Measurements from ENCODE around the gene CCDC110. TPM values are rescaled to one million over a fixed set of nuclear protein-coding genes. Genes with fewer than 3 reads are reported as not detected.

The CCDC110 gene
- total RNA-seq, 1 donor from 2014 or later = 0.67 TPM

- no peak overlapping the region for H3K4me3 Mint-ChIP-seq (ENCODE audit: unreplicated experiment)
- H3K36me3 Mint-ChIP-seq (ENCODE audit: low read depth, unreplicated experiment) = peaks cover 9% of the 10 kb centered on the region
- H3K9me3 Mint-ChIP-seq (ENCODE audit: unreplicated experiment) = no peaks in the 10 kb centered on the region
- H3K27ac Mint-ChIP-seq (ENCODE audit: unreplicated experiment) = no peak overlapping the region
- no peak for TF ChIP-seq CTCF (IDR thresholded peaks at IDR 0.05; ENCODE audit: unreplicated experiment)
- DNase-seq (ENCODE audit: low spot score) = no peak
- H3K27me3 Mint-ChIP-seq (ENCODE audit: unreplicated experiment) = no peaks in the 10 kb centered on the region
- no peaks in the 10 kb centered on the region for H3K4me1 Mint-ChIP-seq (ENCODE audit: unreplicated experiment)
Observed at GRCh38 chr4:185500035-185500434, 28.5 kb upstream of the CCDC110 start.

- no peak for DNase-seq (ENCODE audit: low spot score)
- Mint-ChIP-seq H3K4me1 (ENCODE audit: unreplicated experiment) (no peaks in the 10 kb centered on the region), H3K4me3 (ENCODE audit: unreplicated experiment) (no peak overlapping the region), H3K9me3 (ENCODE audit: unreplicated experiment) (no peaks in the 10 kb centered on the region), H3K27ac (ENCODE audit: unreplicated experiment) (no peak overlapping the region), H3K27me3 (ENCODE audit: unreplicated experiment) (peaks cover 2% of the 10 kb centered on the region), H3K36me3 (ENCODE audit: low read depth, unreplicated experiment) (no peaks in the 10 kb centered on the region)
- TF ChIP-seq CTCF (IDR thresholded peaks at IDR 0.05; ENCODE audit: unreplicated experiment) = no peak
Observed at GRCh38 chr4:185488650-185489049, 17.1 kb upstream of the CCDC110 start.

- H3K27me3 Mint-ChIP-seq (ENCODE audit: unreplicated experiment) = no peaks in the 10 kb centered on the region
- no peak overlapping the region for H3K4me3 Mint-ChIP-seq (ENCODE audit: unreplicated experiment)
- H3K27ac Mint-ChIP-seq (ENCODE audit: unreplicated experiment) = no peak overlapping the region
- H3K9me3 Mint-ChIP-seq (ENCODE audit: unreplicated experiment) = no peaks in the 10 kb centered on the region
- no peaks in the 10 kb centered on the region for H3K4me1 Mint-ChIP-seq (ENCODE audit: unreplicated experiment)
- DNase-seq (ENCODE audit: low spot score) = no peak
- no peak for TF ChIP-seq CTCF (IDR thresholded peaks at IDR 0.05; ENCODE audit: unreplicated experiment)
- H3K36me3 Mint-ChIP-seq (ENCODE audit: low read depth, unreplicated experiment) = no peaks in the 10 kb centered on the region
Observed at GRCh38 chr4:185481401-185481800, 9.9 kb upstream of the CCDC110 start.

- no peak for DNase-seq (ENCODE audit: low spot score)
- no peaks in the 10 kb centered on the region for H3K4me1 Mint-ChIP-seq (ENCODE audit: unreplicated experiment)
- no peaks in the 10 kb centered on the region for H3K27me3 Mint-ChIP-seq (ENCODE audit: unreplicated experiment)
- H3K4me3 Mint-ChIP-seq (ENCODE audit: unreplicated experiment) = no peak overlapping the region
- no peak overlapping the region for H3K27ac Mint-ChIP-seq (ENCODE audit: unreplicated experiment)
- H3K9me3 Mint-ChIP-seq (ENCODE audit: unreplicated experiment) = no peaks in the 10 kb centered on the region
- TF ChIP-seq CTCF (IDR thresholded peaks at IDR 0.05; ENCODE audit: unreplicated experiment) = no peak
- H3K36me3 Mint-ChIP-seq (ENCODE audit: low read depth, unreplicated experiment) = no peaks in the 10 kb centered on the region
Observed at GRCh38 chr4:185480016-185480732, 8.6 kb upstream of the CCDC110 start.

GRCh38 chr4:185479507-185479971 is 8.0 kb upstream of the CCDC110 start:
- Mint-ChIP-seq H3K4me3 (ENCODE audit: unreplicated experiment) (no peak overlapping the region), H3K36me3 (ENCODE audit: low read depth, unreplicated experiment) (no peaks in the 10 kb centered on the region), H3K9me3 (ENCODE audit: unreplicated experiment) (no peaks in the 10 kb centered on the region), H3K27ac (ENCODE audit: unreplicated experiment) (no peak overlapping the region), H3K27me3 (ENCODE audit: unreplicated experiment) (no peaks in the 10 kb centered on the region), H3K4me1 (ENCODE audit: unreplicated experiment) (no peaks in the 10 kb centered on the region)
- TF ChIP-seq CTCF (IDR thresholded peaks at IDR 0.05; ENCODE audit: unreplicated experiment) = no peak
- no peak for DNase-seq (ENCODE audit: low spot score)

Measured in endothelial cell (in vitro differentiated cells).